GM19351 (cell line): ENCODE measurements around the gene LCLAT1.

Experiments
- ATAC-seq: cut with Tn5 transposase; IDR thresholded peaks from one replicate; pipeline ENCODE4 v1.9.1; 2021; ENCODE audit warnings: mild to moderate bottlenecking, moderate library complexity; ENCODE audit not compliant: unreplicated experiment

LCLAT1 gene

DNA sequence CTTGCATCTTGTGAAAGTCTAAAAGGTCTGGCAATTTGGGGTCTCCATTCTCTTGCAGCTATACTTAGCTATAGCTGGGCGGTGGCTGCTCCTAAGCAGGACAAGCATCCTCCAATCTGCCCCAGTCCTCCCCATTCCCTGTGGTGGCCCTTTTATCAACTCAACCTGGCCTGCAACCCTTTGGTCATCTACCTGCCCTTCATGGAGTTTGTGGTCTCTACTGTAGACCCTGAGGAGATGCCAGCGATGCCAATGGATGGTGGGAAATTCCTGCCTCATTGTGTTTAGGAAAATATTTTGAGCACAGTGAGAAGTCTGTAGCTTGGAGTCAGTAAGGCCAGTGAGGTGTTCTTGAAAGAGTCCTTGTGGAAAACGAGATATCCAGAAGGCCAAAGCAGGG is 216.8 kb downstream of the LCLAT1 start:
- ATAC-seq: no peak

- no peak for ATAC-seq
Measured at GRCh38 chr2:30664761-30665358, 217.8 kb downstream of the LCLAT1 start.

- no peak for ATAC-seq
Measured at GRCh38 chr2:30665761-30666265, 218.8 kb downstream of the LCLAT1 start.

GRCh38 chr2:30666266-30666874 is 219.3 kb downstream of the LCLAT1 start:
- ATAC-seq: no peak

DNA sequence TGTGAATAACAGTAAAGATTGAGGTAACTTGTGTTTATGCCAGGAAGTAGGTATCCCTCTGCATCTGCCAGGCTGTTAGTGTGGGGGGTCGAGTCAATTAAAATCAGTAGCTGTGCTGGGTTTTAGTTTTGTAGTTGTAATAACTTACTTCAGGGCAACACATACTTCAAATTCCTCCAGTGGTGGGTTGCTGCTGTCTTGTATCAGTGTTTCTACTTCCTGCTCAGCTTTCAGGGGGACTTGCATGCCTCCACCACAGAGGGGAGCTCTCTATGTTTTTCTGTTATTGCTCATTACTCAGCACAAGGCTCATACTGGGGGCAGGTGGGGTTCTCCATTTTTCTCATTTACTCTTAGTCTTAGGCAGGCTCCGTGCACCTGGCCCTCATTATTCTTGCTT is 223.4 kb downstream of the LCLAT1 start:
- ATAC-seq: no peak

- ATAC-seq: no peak
Measured at GRCh38 chr2:30673127-30673526, 226.1 kb downstream of the LCLAT1 start.

- no peak for ATAC-seq
Measured at GRCh38 chr2:30675758-30676157, 228.7 kb downstream of the LCLAT1 start.

GRCh38 chr2:30677231-30677630 is 230.2 kb downstream of the LCLAT1 start:
- ATAC-seq: no peak

GRCh38 chr2:30677861-30678385 is 230.9 kb downstream of the LCLAT1 start:
- no peak for ATAC-seq

GRCh38 chr2:30678410-30679137 is 231.5 kb downstream of the LCLAT1 start:
- ATAC-seq: no peak

- no peak for ATAC-seq
Measured at GRCh38 chr2:30679426-30680088, 232.5 kb downstream of the LCLAT1 start.

GRCh38 chr2:30680121-30680520 is 233.1 kb downstream of the LCLAT1 start:
- ATAC-seq: no peak

GRCh38 chr2:30681022-30681421 is 234.0 kb downstream of the LCLAT1 start:
- no peak for ATAC-seq

DNA sequence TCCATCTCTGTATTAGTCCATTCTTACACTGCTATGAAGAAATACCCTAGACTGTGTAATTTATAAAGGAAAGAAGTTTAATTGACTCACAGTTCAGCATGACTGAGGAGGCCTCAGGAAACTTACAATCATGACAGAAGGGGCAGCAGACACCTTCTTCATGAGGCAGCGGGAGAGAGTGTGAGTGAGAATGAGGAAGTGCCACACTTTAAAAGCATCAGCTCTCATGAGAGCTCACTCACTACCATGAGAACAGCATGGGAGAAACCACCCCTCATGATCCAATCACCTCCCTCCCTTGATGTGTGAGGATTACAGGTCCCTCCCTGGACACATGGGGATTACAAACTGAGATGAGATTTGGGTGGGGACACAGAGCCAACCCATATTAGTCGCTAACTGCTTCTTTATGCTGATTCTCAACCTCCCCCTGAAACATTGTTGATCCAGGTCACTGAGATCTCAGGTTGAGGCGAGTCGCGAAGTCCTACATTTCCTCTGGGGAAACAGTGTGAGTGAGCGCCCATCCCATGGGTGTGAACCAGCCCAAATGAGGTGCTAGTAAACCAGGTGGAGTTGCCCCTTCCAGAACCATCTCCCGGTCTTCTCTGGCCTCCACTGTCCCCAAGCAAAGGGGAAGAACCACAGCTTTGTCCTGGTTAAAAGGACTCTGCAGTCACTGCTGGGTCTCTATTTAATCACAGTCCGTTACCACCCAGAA is 236.3 kb downstream of the LCLAT1 start:
- peak; percentile 80 for ATAC-seq

GRCh38 chr2:30684026-30684425 is 237.0 kb downstream of the LCLAT1 start:
- no peak for ATAC-seq

DNA sequence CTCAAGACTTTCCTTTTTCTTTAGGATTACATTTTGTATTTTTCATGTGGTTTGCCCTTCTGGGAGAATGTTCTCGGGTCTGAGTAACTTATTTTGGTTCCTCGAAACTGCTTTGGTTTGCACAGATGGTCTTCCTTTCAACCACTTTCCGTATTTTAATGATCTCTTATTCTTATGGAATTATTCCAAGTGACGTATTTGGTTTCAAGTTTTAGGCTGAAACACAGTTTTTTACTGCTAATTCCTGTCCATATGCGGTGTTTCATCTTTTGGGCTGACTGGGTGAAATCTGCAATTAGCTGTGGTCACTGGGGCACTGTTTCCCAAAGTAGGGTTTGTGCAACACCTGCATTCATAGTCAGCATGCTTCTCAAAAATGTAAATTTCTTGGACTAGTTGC is 237.5 kb downstream of the LCLAT1 start:
- no peak for ATAC-seq

DNA sequence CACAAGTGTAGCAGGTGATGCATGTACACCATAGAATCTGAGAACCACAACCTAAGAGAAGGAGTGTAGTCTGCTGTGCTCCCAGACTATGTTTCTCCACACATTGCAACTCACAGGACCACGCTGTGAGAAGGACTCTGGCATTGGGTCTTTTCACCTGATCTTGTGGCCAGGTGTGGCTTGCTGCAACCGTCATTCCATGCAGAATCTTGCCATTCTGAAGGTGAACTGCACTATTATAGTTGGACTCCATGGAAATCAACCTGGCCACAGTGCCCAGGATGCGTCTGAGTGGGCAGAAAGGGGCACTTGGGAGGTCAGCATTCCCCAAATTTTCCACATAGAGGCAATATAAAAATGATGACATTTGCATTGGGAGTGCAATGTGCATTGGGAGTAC is 237.9 kb downstream of the LCLAT1 start:
- no peak for ATAC-seq

DNA sequence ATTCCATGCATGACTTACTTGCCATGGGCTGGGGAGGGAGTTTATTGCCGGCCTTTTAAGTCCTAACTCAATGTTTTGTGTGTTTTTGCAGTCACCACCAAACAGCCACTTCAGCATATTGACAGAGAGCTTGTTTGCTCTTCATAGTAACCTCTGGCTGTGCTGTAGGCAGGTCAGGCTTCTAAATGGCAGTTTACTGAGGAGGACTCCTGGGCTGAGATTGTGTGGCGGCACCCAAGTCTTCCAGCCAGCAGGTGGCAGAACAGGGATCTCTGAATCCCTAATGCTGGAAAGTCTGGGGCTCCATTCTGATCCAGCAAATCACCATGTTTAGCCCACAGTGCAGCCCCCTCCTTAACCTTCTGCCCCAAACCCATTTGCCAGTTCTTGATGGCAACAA is 239.0 kb downstream of the LCLAT1 start:
- ATAC-seq: no peak

DNA sequence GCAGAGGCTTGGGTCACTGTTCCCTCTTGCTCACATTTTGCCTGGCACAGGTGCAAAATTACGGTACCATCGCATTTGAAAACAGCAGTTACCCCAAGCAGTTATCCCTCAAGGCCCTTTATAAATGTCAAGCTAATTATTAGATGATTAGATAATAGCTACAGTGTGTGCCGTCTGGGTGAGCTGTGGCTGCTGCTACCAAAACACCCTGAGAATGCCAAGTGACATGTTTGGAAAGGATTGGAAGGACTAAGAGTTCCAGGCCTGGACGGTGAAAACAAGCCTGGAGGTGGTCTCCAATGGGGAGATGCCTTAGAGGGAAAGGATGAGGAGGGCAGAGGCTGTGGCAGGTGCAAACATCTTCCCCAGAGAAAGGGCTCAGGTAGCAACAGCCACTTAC is 239.6 kb downstream of the LCLAT1 start:
- ATAC-seq: no peak

GRCh38 chr2:30688956-30689401 is 241.9 kb downstream of the LCLAT1 start:
- ATAC-seq: no peak
